ENCODE results near the gene SLC26A5.

GRCh38 chr7:103432712-103433111 lies 13.3 kb downstream of the SLC26A5 start:
- TF ChIP-seq CHD2 (IDR thresholded peaks at IDR 0.05; ENCODE audit: borderline replicate concordance, low read depth, low read length) (no peak), POLR2A (IDR thresholded peaks at IDR 0.05; ENCODE audit: low read depth, low read length) (no peak), BRCA1 (IDR thresholded peaks at IDR 0.05; ENCODE audit: low read depth, low read length) (no peak), RFX5 (IDR thresholded peaks at IDR 0.05; ENCODE audit: low read depth, low read length) (no peak), HDAC2 (IDR thresholded peaks at IDR 0.05) (no peak), MAX (IDR thresholded peaks at IDR 0.05; ENCODE audit: low read depth, low read length) (no peak), ZSCAN29 (IDR thresholded peaks at IDR 0.05) (no peak), CTCF (IDR thresholded peaks at IDR 0.05 in 2 of 3, conservative IDR thresholded peaks at IDR 0.05 in 1 of 3; ENCODE audit: control insufficient read depth in 2 of 3, extremely low read depth in 1 of 3, insufficient read depth in 1 of 3, low read depth in 3 of 3, low read length in 3 of 3) (no peak), CEBPB (IDR thresholded peaks at IDR 0.05; ENCODE audit: borderline replicate concordance in 1 of 2, low read depth in 2 of 2, low read length in 2 of 2) (no peak)

Data from GM12878 (cell line).